ENCODE data around the gene TPI1. TPM values are rescaled to one million over a fixed set of nuclear protein-coding genes. Genes with fewer than 3 reads are reported as not detected.
"Not testable (repeated sequence)": the region's sequence is repeated elsewhere in the genome, so short reads cannot be mapped to it uniquely, and the experiment has no call there.

Gene TPI1
- total and polyA plus RNA-seq, 3 donors from 2014 or later = 347 to 544 (median 356) TPM

DNA sequence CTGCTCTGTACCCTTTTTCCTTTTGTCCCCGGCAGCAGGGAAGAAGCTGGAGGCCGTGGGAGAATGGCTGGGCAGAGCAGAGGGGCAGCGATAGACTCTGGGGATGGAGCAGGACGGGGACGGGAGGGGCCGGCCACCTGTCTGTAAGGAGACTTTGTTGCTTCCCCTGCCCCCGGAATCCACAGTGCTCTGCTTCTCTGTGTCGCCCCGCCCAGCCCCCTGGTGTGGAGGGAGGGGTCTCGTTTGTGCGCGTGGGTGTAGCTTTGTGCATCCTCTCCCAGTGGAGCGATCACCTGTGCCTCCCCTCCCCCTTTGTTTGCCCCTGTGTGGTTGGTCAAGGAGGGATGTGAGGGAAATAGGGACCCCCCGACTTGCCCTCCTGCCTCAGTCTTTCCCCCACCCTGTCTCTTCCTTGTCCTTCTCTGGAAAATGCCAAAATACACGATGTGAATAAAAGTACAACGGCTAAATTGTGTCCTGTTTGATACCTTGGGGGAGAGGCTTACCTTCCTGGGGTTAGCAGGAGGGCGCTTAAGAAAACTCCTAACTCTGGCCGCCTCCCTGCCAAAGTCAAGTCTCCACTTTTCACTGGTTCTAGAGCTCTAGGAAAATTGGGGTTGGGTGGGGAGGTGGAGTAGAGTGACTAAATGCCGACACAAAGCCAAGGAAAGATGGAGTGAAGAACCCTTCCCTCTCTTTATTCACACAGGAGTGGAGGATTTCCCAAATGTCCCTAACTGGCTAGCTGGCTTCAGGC, 990 bp upstream of the TPI1 start:
- no peak for DNase-seq

GRCh38 chr12:6866920-6867412, 365 bp upstream of the TPI1 start:
- peaks cover 29% of the 10 kb centered on the region for H3K4me1 ChIP-seq
- H3K36me3 ChIP-seq (ENCODE audit: low read depth, missing control alignments) = no peaks in the 10 kb centered on the region
- TF ChIP-seq POLR2A (IDR thresholded peaks at IDR 0.05) = no peak
- TF ChIP-seq, protein P1, sequence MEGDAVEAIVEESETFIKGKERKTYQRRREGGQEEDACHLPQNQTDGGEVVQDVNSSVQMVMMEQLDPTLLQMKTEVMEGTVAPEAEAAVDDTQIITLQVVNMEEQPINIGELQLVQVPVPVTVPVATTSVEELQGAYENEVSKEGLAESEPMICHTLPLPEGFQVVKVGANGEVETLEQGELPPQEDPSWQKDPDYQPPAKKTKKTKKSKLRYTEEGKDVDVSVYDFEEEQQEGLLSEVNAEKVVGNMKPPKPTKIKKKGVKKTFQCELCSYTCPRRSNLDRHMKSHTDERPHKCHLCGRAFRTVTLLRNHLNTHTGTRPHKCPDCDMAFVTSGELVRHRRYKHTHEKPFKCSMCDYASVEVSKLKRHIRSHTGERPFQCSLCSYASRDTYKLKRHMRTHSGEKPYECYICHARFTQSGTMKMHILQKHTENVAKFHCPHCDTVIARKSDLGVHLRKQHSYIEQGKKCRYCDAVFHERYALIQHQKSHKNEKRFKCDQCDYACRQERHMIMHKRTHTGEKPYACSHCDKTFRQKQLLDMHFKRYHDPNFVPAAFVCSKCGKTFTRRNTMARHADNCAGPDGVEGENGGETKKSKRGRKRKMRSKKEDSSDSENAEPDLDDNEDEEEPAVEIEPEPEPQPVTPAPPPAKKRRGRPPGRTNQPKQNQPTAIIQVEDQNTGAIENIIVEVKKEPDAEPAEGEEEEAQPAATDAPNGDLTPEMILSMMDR (IDR thresholded peaks at IDR 0.05) = no peak
- H3K27me3 ChIP-seq = no peaks in the 10 kb centered on the region
- peak overlapping the region; percentile 90 for H3K4me3 ChIP-seq
- intact Hi-C loops (cut with DNase I; ENCODE audit: low total_unique reads) = no loop called here
- DNase-seq = no peak
- 4 to 5% methylated on average over 5 to 30 of the region's 33 CpGs for WGBS, 2 donors
- peak overlapping the region; percentile 90 to 95 for H3K27ac ChIP-seq
- H3K9me3 ChIP-seq = no peaks in the 10 kb centered on the region

More for the DNA sequence above, 990 bp upstream of the TPI1 start:
- Histone ChIP-seq H3K4me1 (peaks cover 23% of the 10 kb centered on the region), H3K36me3 (ENCODE audit: low read depth, missing control alignments) (no peaks in the 10 kb centered on the region), H3K4me3 (peak overlapping the region in 1 of 2 donors; percentile 90), H3K27ac (peak overlapping the region; percentile 90 to 95), H3K9me3 (no peaks in the 10 kb centered on the region), H3K27me3 (no peaks in the 10 kb centered on the region)
- TF ChIP-seq, protein P1 (IDR thresholded peaks at IDR 0.05) = no peak
- TF ChIP-seq POLR2A (IDR thresholded peaks at IDR 0.05) = no peak
- 47 to 62% methylated on average over 16 to 19 of the region's 19 CpGs for WGBS, 2 donors
- intact Hi-C loops (cut with DNase I; ENCODE audit: low total_unique reads) = no loop called here

DNA sequence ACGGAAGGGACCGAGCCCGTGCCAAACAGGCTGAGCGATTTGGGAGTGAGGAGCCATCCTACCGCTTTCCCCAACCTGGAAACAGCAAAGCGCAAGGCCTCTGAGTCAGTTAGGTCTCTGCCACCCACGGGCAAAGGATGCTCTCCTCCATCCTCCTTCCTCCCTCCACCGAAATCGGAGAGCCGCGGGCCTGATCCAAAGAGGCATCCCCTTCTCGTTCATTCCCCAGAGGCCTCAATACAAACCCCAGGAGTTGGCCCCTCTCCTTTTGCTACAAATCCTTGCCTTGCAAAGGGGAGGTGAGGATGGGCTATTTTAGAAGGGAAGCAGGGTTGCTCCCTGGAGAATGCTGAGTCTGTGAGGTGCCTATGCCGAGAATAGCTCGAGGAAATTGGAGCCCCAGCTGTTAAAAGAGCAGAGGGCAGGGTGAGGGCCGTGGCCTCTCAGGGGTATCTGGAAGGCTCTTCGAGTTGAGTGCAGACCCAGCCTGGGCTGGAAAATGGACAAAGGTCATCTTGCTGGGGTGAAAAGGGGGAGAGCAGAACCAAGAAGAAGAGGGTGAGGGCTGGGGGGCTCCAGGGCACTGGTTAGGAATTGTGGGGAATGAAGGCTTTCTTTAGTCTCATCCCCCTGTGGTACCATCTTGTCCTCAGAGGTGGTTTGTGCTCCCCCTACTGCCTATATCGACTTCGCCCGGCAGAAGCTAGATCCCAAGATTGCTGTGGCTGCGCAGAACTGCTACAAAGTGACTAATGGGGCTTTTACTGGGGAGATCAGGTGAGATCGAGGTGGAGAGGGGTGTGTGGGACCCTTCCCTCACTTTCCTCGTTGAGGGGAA, 1.1 kb downstream of the TPI1 start:
- no peaks in the 10 kb centered on the region for H3K36me3 ChIP-seq (ENCODE audit: low read depth, missing control alignments)
- no peak for DNase-seq
- H3K27me3 ChIP-seq = no peaks in the 10 kb centered on the region
- H3K4me1 ChIP-seq = peaks cover 35% of the 10 kb centered on the region
- intact Hi-C loops (cut with DNase I; ENCODE audit: low total_unique reads) = no loop called here
- WGBS, 2 donors = 3 to 4% methylated on average over 19 to 22 of the region's 22 CpGs
- TF ChIP-seq, protein P1 (IDR thresholded peaks at IDR 0.05) = no peak
- TF ChIP-seq POLR2A (IDR thresholded peaks at IDR 0.05) = no peak
- no peaks in the 10 kb centered on the region for H3K9me3 ChIP-seq
- H3K27ac ChIP-seq = peak overlapping the region; percentile 90 to 95
- H3K4me3 ChIP-seq = peak overlapping the region; percentile 90

DNA sequence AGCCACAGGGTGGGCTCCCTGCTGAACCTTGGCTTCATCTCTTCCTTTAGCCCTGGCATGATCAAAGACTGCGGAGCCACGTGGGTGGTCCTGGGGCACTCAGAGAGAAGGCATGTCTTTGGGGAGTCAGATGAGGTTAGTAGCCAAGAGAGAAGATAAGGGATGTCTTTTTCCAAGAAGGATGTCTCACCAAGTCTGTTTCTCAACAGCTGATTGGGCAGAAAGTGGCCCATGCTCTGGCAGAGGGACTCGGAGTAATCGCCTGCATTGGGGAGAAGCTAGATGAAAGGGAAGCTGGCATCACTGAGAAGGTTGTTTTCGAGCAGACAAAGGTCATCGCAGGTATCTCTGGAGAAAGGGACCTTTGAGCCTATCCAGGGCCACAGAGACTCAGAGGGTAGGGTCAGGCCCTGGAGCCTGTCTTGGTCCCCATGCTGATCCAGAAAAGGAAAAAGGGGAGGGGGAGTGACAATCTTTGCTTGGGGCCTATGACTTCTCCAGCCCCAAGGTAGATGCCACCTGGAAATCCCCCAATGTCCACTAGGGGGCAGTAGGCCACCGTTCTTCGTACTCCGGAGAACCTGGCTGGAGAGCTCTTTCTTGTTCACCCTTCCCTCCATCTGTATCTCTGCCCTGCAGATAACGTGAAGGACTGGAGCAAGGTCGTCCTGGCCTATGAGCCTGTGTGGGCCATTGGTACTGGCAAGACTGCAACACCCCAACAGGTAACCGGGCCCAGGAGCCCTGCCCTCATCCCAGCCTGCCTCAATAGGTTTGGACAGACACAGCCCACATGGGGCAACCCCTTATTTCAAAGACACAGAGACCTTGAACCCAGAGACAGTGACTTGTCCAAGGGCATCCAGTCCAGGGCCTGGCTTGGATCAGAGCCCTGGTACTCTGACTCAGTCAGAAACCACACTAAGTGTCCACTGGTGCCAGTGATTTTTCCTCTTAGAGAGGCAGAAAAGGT, 2.0 kb downstream of the TPI1 start:
- Histone ChIP-seq H3K27me3 (no peaks in the 10 kb centered on the region), H3K4me3 (peak overlapping the region in 1 of 2 donors; percentile 90), H3K9me3 (no peaks in the 10 kb centered on the region), H3K4me1 (peaks cover 40% of the 10 kb centered on the region), H3K27ac (peak overlapping the region; percentile 90 to 95), H3K36me3 (ENCODE audit: low read depth, missing control alignments) (no peaks in the 10 kb centered on the region)
- WGBS, 2 donors = 36 to 37% methylated on average over 9 to 12 of the region's 12 CpGs
- TF ChIP-seq, protein P1 (IDR thresholded peaks at IDR 0.05) = peak; percentile 81 to 96 (median 87)
- TF ChIP-seq POLR2A (IDR thresholded peaks at IDR 0.05) = no peak
- peak; percentile 83 for DNase-seq
- intact Hi-C loops (cut with DNase I; ENCODE audit: low total_unique reads) = no loop called here

- H3K4me3 ChIP-seq; intact Hi-C loops (cut with DNase I; ENCODE audit: low total_unique reads); H3K36me3 ChIP-seq (ENCODE audit: low read depth, missing control alignments); H3K9me3 ChIP-seq; DNase-seq; H3K27ac ChIP-seq; H3K27me3 ChIP-seq: not testable (repeated sequence)
- H3K4me1 ChIP-seq = peaks cover 40% of the 10 kb centered on the region
- 56 to 92% methylated on average over 4 of the region's 4 CpGs for WGBS, 2 donors
These were observed 3.0 kb downstream of the TPI1 start for GRCh38 chr12:6870304-6870703.
